Calu3 (cell line): ENCODE data around the gene FAM221B. TPM values are rescaled to one million over a fixed set of nuclear protein-coding genes. Genes with fewer than 3 reads are reported as not detected.

ENCODE experiments used
- BruUV-seq: library from RNA; stranded (reverse); fragments of 400-500 nt; replicated peaks from 2 replicates; lab custom pipeline; 2021; lab: Mats Ljungman, UMichigan
- CTCF ChIA-PET: fragments of 300-600 bp; sonication (Branson Sonifier 250); formaldehyde crosslinking; loops from one replicate; lab custom pipeline; 2022; ENCODE audit warnings: antibody characterized with exemption; lab: Charles Lee
- DNase-seq: peaks from one replicate; pipeline ENCODE4 v3.0.0; 2022
- H3K27ac Mint-ChIP-seq: one replicate; pipeline ENCODE4 v1.8.0; 2022; ENCODE audit warnings: mixed read lengths; ENCODE audit not compliant: unreplicated experiment
- H3K27me3 Mint-ChIP-seq: one replicate; pipeline ENCODE4 v1.8.0; 2022; ENCODE audit warnings: mixed read lengths; ENCODE audit not compliant: unreplicated experiment
- H3K36me3 Mint-ChIP-seq: one replicate; pipeline ENCODE4 v1.8.0; 2022; ENCODE audit warnings: mild to moderate bottlenecking, moderate library complexity, mixed read lengths; ENCODE audit not compliant: insufficient read depth, unreplicated experiment
- H3K4me1 Mint-ChIP-seq: one replicate; pipeline ENCODE4 v1.8.0; 2022; ENCODE audit warnings: mild to moderate bottlenecking, low read depth, mixed read lengths; ENCODE audit not compliant: unreplicated experiment
- H3K4me3 Mint-ChIP-seq: one replicate; pipeline ENCODE4 v1.8.0; 2022; ENCODE audit warnings: mild to moderate bottlenecking, low read depth, moderate library complexity, mixed read lengths; ENCODE audit not compliant: unreplicated experiment
- H3K9me3 Mint-ChIP-seq: one replicate; pipeline ENCODE4 v1.8.0; 2022; ENCODE audit warnings: low read depth, mixed read lengths; ENCODE audit not compliant: unreplicated experiment
- CTCF ChIP-seq: fragments of 200-600 bp; IDR thresholded peaks from one replicate; pipeline ENCODE4 v1.8.0; 2022; ENCODE audit warnings: antibody characterized with exemption; ENCODE audit not compliant: unreplicated experiment
- intact Hi-C: fragments of 100-400 bp; cut with micrococcal nuclease; formaldehyde crosslinking; loops from one replicate; pipeline ENCODE4 v1.10.0; 2022; ENCODE audit not compliant: unreplicated experiment
- total RNA-seq: library from RNA; stranded (reverse); gene quantifications from 2 replicates; pipeline ENCODE4 v1.2.3, GENCODE V29; 2022

FAM221B gene
- total RNA-seq, 1 experiment from 2014 or later = not detected

GRCh38 chr9:35766997-35767396 is 61.5 kb downstream of the FAM221B start:
- CTCF ChIA-PET = no interaction called here
- Mint-ChIP-seq H3K4me3 (no peak overlapping the region), H3K27me3 (no peaks in the 10 kb centered on the region), H3K9me3 (no peaks in the 10 kb centered on the region), H3K36me3 (peaks cover 1% of the 10 kb centered on the region), H3K4me1 (peaks cover 3% of the 10 kb centered on the region), H3K27ac (no peak overlapping the region)
- BruUV-seq = no TSS peak
- intact Hi-C loops = no loop called here
- no peak for TF ChIP-seq CTCF
- no peak for DNase-seq

Other genes with a start within 250 kb of the FAM221B start
- 20.9 and 24.6 TPM in 2 replicates for gene TESK1, start 223.5 kb downstream of the FAM221B start, total RNA-seq
- 0.38 and 0.73 TPM in 2 replicates for gene CD72, start 210.3 kb downstream of the FAM221B start, total RNA-seq
- not detected in 2 replicates for gene SIT1, start 177.8 kb downstream of the FAM221B start, total RNA-seq
- gene RMRP, start 170.7 kb downstream of the FAM221B start, total RNA-seq = 8,471 and 11,520 TPM in 2 replicates
- gene CCDC107, start 170.4 kb downstream of the FAM221B start, total RNA-seq = 7.9 and 8.0 TPM in 2 replicates
- gene ARHGEF39, start 163.5 kb downstream of the FAM221B start, total RNA-seq = 14.2 and 15.4 TPM in 2 replicates
- gene CA9, start 154.8 kb downstream of the FAM221B start, total RNA-seq = 0.64 and 0.76 TPM in 2 replicates
- gene TPM2, start 138.8 kb downstream of the FAM221B start, total RNA-seq = 138 and 145 TPM in 2 replicates
- gene TLN1, start 96.5 kb downstream of the FAM221B start, total RNA-seq = 91.1 and 98.7 TPM in 2 replicates
- 26.5 and 29.4 TPM in 2 replicates for gene CREB3, start 96.1 kb downstream of the FAM221B start, total RNA-seq
- gene GBA2, start 79.5 kb downstream of the FAM221B start, total RNA-seq = 62.4 and 62.7 TPM in 2 replicates
- gene RGP1, start 79.4 kb downstream of the FAM221B start, total RNA-seq = 26.6 and 31.6 TPM in 2 replicates
- gene MSMP, start 74.5 kb downstream of the FAM221B start, total RNA-seq = not detected in 2 replicates
- 16.8 and 19.2 TPM in 2 replicates for gene NPR2, start 37.1 kb downstream of the FAM221B start, total RNA-seq
- 0.97 and 1.2 TPM in 2 replicates for gene SPAG8, start 16.5 kb downstream of the FAM221B start, total RNA-seq
- gene HINT2, start 13.7 kb downstream of the FAM221B start, total RNA-seq = 33.9 and 39.7 TPM in 2 replicates
- gene TMEM8B, start 496 bp upstream of the FAM221B start, total RNA-seq = 2.5 and 3.7 TPM in 2 replicates
- gene OR13J1, start 41.7 kb upstream of the FAM221B start, total RNA-seq = not detected in 2 replicates
- 0.69 and 0.90 TPM in 2 replicates for gene HRCT1, start 77.5 kb upstream of the FAM221B start, total RNA-seq
- not detected in 2 replicates for gene SPAAR, start 80.8 kb upstream of the FAM221B start, total RNA-seq
- not detected in 2 replicates for gene OR2S2, start 129.4 kb upstream of the FAM221B start, total RNA-seq
- 0.54 and 1.1 TPM in 2 replicates for gene RECK, start 208.2 kb upstream of the FAM221B start, total RNA-seq